GM13976 (cell line): Measurements from ENCODE around the gene ZFHX2.
A peak's percentile ranks its signal among the peaks of the same experiment; 100 is the strongest.

ENCODE experiments used
- DNase-seq: peaks from one replicate; pipeline ENCODE4 v3.0.0; 2012; ENCODE audit warnings: low spot score
- CTCF ChIP-seq: IDR thresholded peaks from 2 replicates; pipeline ENCODE4 v1.5.1; 2012; ENCODE audit warnings: borderline replicate concordance, mild to moderate bottlenecking; ENCODE audit not compliant: insufficient read depth; ENCODE audit errors: extremely low read depth, missing control alignments, control extremely low read depth
- in situ Hi-C: fragments of 300-500 bp; cut with MboI; formaldehyde crosslinking; loops from one replicate; pipeline ENCODE4 v1.12.0; 2022; ENCODE audit warnings: low sequenced_read_pairs, mixed read lengths, inconsistent platforms; ENCODE audit not compliant: unreplicated experiment

Gene ZFHX2

DNA sequence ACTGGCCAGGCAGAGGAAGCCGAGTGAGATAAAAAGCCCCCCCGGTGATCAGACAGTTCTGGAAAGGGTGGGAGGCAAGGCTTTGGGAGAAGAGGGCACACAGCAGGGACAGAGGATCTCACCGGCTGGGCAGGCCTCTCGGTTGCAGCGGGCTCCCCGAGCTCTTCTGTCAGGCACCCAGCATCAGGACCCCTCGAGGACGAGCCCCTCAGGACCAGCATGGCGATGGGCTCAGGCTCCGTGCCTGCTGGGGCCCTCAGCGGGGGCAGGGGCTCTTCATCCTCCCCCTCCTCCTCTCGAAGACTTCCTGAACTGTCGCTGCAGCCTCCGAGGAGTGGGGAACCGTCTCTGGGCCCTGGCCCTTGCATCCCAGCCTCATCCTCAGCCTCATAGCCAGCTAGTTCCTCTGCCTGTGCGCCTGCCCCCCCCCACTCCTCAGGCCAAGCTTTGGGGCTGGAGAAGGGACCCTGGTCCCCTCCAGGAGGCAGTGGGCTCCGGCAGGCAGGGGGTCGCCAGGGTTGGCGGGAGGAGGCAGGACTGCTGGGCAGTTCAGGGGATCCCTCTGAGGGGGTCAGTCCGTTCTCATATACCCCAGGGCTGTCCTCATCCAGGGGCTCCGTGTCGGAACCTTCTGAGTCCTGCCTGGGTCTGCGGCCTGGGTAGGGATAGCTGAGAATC is 19.4 kb upstream of the ZFHX2 start:
- in situ Hi-C loops, result no loop called here
- DNase-seq, result no peak
- TF ChIP-seq CTCF, result no peak

DNA sequence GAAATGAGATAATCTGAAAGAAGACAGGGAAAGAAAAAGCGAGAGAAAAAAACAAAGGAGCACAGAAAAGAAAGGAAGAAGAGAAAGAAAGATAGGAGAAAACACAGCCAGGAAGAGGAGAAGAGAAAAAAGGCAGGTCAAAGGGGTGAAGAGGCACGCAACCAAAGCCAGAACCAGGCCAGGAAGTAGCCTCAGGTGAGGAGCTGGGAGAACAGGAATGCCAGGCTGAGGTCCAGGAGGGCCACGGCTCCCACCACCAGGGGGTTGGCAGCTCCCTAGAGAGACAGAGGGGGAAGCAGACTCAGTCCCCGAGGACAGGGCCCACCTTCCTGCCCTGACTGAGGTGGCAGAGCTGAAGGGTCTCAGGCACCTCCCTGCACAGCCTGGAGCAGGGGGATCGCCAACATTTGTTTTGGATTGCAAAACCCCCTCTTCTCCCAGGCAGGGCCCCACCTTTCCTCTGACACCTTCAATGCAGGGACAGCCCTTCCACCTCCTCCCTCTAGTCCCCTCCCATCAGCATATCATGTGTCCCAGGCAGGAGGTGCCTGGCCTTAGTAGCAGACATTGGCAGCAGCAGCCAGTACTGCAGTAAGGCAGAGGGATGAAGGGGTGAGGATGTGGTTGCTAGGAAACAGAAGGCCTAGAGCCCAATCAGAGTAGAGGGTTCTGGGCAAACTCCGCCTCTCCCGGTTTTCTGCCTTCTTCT is 18.0 kb upstream of the ZFHX2 start:
- no peak for TF ChIP-seq CTCF
- in situ Hi-C loops, result no loop called here
- peak; percentile 54 for DNase-seq

DNA sequence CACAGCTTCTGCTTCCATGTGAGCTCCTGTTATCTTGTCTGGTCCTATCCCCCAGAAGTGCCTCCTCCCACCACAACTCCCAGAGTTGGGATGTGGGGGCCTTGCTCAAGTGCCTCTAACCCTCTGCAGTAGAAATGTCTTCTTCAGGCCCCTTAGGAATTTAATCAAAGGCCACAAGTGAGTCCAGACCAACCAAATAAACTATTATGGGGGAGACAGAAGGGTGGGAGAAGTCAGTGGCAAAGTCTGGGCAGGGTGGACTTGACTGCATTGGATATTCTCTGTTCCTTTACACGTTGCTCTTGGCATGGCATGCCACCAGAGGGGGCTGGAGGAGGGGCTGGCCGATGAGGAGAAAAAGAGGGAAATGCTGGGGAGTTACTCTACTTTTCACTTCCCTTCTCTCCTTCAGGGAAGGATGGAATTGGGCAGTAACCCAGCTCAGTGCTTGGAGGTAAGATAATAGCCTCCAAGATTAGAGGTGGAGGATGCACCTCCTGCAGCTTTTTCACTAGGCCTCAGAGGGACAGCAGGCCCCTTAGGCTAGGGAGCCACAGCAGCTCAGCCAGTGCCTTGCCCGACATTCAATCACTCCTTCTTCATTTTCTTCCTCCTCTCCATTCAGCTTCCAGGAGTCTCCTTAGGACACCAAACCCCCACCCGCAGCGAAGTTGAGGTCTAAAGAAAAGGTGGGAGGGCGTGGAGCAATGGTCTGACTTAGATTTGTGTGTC is 17.2 kb upstream of the ZFHX2 start:
- TF ChIP-seq CTCF, result peak; percentile 34
- no peak for DNase-seq
- in situ Hi-C loops, result no loop called here

- in situ Hi-C loops, result no loop called here
- TF ChIP-seq CTCF, result no peak
- DNase-seq, result no peak
Measured at GRCh38 chr14:23568021-23568599, 16.5 kb upstream of the ZFHX2 start.

- in situ Hi-C loops, result no loop called here
- TF ChIP-seq CTCF, result no peak
- peak; percentile 92 for DNase-seq
Measured at GRCh38 chr14:23567186-23568020, 15.8 kb upstream of the ZFHX2 start, which contains the start of gene AP1G2. Gene AP1G2, minus strand, starts transcription at chr14:23567791. Its CDS starts 477 bp downstream, at chr14:23567314.
